ENCODE measurements around the gene LRRC37B.
"Not testable (repeated sequence)": the region's sequence is repeated elsewhere in the genome, so short reads cannot be mapped to it uniquely, and the experiment has no call there.

The LRRC37B gene

GRCh38 chr17:32006957-32007462 is at the start of gene LRRC37B:
Gene LRRC37B, plus strand, starts transcription at chr17:32007383. Its CDS starts 14,010 bp downstream, at chr17:32021393.
- DNase-seq (ENCODE audit: low spot score), result peak; percentile 79

GRCh38 chr17:31964131-31964530 is 43.1 kb upstream of the LRRC37B start:
- DNase-seq (ENCODE audit: low spot score), result not testable (repeated sequence)

GRCh38 chr17:31967648-31968047 is 39.5 kb upstream of the LRRC37B start:
- no peak for DNase-seq (ENCODE audit: low spot score)

GRCh38 chr17:31970416-31970815 is 36.8 kb upstream of the LRRC37B start:
- DNase-seq (ENCODE audit: low spot score), result not testable (repeated sequence)

GRCh38 chr17:31974269-31975071 is 32.7 kb upstream of the LRRC37B start:
- not testable (repeated sequence) for DNase-seq (ENCODE audit: low spot score)

- DNase-seq (ENCODE audit: low spot score), result peak; percentile 16
These were observed 31.8 kb upstream of the LRRC37B start for GRCh38 chr17:31975391-31975790.

- not testable (repeated sequence) for DNase-seq (ENCODE audit: low spot score)
These were observed 15.4 kb upstream of the LRRC37B start for GRCh38 chr17:31991821-31992220.

- DNase-seq (ENCODE audit: low spot score), result no peak
These were observed 10.2 kb upstream of the LRRC37B start for GRCh38 chr17:31997005-31997404.

GRCh38 chr17:32007463-32008298 is 498 bp downstream of the LRRC37B start:
- peak; percentile 70 for DNase-seq (ENCODE audit: low spot score)

- DNase-seq (ENCODE audit: low spot score), result no peak
These were observed 2.0 kb downstream of the LRRC37B start for GRCh38 chr17:32009262-32009542.

- no peak for DNase-seq (ENCODE audit: low spot score)
These were observed 2.9 kb downstream of the LRRC37B start for GRCh38 chr17:32010114-32010513.

GRCh38 chr17:32015245-32016013 is 8.2 kb downstream of the LRRC37B start:
- DNase-seq (ENCODE audit: low spot score), result no peak

- DNase-seq (ENCODE audit: low spot score), result no peak
These were observed 9.0 kb downstream of the LRRC37B start for GRCh38 chr17:32016231-32016630.

- no peak for DNase-seq (ENCODE audit: low spot score)
These were observed 12.0 kb downstream of the LRRC37B start for GRCh38 chr17:32019228-32019627.

GRCh38 chr17:32020943-32021614 is 13.9 kb downstream of the LRRC37B start:
- no peak for DNase-seq (ENCODE audit: low spot score)

GRCh38 chr17:32021615-32021955 is 14.4 kb downstream of the LRRC37B start:
- no peak for DNase-seq (ENCODE audit: low spot score)

GRCh38 chr17:32022554-32022953 is 15.4 kb downstream of the LRRC37B start:
- DNase-seq (ENCODE audit: low spot score), result not testable (repeated sequence)

GRCh38 chr17:32027271-32027670 is 20.1 kb downstream of the LRRC37B start:
- DNase-seq (ENCODE audit: low spot score), result not testable (repeated sequence)

- DNase-seq (ENCODE audit: low spot score), result no peak
These were observed 26.0 kb downstream of the LRRC37B start for GRCh38 chr17:32033223-32033622.

- DNase-seq (ENCODE audit: low spot score), result not testable (repeated sequence)
These were observed 26.6 kb downstream of the LRRC37B start for GRCh38 chr17:32033812-32034211.

GRCh38 chr17:32040246-32040645 is 33.1 kb downstream of the LRRC37B start:
- not testable (repeated sequence) for DNase-seq (ENCODE audit: low spot score)
